Measurements from ENCODE around the gene PLCB1.
"Not testable (repeated sequence)": the region's sequence is repeated elsewhere in the genome, so short reads cannot be mapped to it uniquely, and the experiment has no call there.

PLCB1 gene

DNA sequence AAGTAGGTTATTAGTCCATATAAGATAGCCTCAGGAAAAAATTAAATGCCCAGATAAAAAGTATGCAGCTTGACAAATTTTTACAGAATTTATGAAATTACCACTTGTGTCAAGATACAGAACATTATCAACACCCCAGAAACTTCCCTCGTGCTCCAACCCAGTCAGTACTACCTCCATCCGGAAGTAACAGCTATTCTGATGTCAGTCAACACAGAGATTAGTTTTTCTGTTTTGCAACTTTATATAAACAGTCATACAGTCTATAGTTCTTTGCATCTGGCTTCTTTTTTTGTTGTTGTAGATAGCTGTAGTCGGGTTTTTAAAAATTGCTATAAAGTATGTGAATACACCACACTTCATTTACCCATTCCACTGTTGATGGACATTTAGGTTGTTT is 721.1 kb downstream of the PLCB1 start:
- not testable (repeated sequence) for DNase-seq (ENCODE audit: extremely low read depth in 1 of 2, low read depth in 1 of 2)

DNA sequence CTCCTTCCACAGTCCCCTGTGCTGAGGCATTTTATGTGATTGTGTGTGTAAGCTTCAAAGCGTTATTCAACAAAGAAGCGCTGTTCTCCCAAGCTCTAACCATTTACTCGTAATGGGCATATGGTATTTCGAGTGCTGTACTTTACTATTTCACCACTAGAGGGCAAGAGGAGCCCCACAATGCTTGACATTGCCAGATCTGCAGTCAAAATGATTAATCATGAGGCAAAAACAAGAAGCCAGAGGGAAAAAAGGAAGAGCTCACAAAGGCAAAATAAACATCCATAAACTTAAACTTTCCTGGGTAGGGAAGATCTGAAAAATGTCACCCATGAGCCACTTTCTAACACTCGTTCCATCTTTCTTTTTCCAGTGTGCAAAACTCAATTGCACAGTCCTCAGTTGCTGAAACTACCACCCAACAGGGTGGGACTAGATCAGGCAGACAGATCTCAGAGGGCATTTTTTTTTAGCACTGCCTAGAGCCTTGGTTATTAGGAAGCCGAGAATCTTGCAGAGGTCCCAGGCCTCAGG is 721.8 kb downstream of the PLCB1 start:
- no peak for DNase-seq (ENCODE audit: extremely low read depth in 1 of 2, low read depth in 1 of 2)

DNA sequence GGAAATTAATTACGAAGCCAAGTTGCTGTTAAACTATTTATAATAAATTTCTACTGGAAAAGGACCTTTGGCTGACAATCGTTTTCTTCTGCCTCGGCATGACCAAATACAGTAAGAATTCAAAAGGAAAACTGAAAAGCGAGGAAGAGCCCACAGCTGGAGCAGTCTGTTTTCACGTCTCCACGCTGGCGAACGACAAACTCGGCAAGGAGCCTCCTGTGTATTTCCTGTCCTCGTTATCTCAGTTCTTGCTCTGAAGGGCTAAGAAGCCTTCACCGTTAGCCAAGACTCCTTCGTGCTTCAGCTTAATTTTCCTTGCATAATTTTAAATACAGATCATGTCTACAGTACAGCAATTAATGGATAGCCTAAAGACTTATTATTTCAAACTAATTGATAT is 722.5 kb downstream of the PLCB1 start:
- no peak for DNase-seq (ENCODE audit: extremely low read depth in 1 of 2, low read depth in 1 of 2)

DNA sequence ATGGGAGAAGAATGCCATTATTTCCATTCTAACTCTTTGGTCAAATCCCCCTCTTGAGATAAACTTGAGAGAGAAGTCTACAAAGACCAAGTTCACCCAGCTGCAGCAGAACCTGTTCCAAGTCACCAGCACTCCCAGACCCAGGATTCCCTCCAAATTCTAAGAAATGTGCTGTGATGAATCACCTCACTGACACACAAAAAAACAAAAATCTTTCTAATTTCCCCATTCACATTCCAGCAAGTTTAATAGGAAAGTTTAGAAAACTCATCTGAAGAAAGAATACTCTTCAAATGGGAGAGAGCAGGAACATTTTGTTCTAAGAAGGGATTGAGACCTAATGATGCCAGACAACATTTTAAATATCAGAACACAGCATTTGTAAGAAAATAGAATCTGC is 723.2 kb downstream of the PLCB1 start:
- DNase-seq (ENCODE audit: extremely low read depth in 1 of 2, low read depth in 1 of 2) = no peak

DNA sequence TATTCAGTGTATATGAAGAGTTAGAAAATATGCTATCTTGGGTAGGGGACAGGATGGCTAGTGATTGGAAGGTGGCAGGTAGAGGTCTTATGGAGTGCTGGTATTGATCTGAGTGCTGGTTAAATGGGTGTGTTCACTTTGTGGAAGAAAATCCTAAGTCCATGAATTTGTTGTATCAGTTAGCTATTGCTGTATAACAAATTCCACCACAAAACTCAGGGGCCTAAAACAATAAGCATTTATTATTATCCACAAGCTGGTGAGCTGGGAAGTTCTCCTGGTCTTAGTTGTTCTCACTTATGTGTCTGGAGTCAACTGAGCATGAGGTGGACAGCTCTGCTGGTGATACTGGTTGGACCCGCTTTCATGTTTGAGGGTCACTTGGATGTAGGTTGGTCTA is 724.6 kb downstream of the PLCB1 start:
- DNase-seq (ENCODE audit: extremely low read depth in 1 of 2, low read depth in 1 of 2) = no peak

DNA sequence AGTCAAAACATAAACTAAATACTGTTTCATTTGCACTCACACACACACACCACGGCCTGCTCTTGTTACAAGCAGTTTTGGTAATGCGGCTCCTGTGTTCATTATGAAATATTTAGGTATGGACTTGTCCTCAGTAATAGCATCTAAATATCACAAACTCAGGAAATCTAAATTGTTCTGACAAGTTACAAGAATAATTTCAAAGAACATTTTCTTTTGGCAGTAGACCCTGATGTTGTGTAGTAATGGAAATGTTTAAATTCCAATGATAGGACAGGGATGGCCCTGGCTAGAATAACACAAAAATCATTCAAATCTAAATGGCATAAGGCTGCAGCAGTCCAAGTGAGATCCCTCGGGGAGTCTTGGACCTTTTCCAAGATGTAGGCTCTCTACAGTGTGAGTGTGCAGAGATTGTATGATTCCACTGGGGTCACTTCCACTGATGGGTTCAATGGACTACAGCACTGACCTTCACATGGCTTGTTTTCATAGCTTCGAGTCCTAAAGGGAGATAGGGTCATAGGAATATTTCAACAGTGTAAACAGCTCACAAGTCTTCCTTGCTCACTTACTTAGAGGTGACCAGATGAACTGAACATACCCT is 726.2 kb downstream of the PLCB1 start:
- DNase-seq (ENCODE audit: extremely low read depth in 1 of 2, low read depth in 1 of 2) = no peak

DNA sequence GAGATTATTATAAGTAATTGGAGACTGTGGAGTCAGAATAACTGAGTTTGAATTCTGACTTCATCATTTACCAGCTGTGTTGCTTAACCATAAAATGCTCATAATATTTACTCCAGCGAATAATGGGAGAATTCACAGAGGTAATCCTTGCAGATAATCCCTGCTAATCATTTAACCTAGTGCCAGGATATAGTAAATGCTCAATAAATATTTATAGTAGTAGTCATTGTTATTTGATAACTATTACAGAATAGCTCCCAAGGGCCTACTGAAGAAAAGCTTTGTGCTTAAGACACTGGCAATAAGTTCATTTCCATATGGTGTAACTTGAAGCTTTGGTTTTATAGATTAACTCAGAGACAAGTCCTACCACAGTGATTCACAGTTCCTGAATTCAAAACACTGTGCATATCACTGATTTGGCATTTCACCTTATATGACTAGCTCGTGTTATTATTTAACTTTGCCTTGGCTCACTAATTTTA is 728.0 kb downstream of the PLCB1 start:
- no peak for DNase-seq (ENCODE audit: extremely low read depth in 1 of 2, low read depth in 1 of 2)

DNA sequence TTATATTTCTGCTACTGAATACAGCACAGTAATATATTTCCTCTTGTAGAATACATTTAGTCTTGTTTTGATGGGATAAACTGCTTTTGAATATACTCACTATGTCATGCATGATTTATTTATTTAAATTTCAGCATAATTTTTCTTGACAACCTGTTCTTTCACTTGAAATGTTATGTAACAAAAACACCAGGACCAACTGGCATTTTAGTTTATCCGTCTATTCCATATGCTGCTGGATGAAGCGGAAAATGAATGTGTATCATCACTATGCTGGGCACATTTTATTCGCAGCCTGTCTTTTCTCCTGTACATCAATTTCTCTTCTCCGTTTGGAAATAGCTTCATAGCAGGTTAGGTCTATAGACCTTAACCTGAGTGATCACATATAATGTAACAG is 730.0 kb downstream of the PLCB1 start:
- no peak for DNase-seq (ENCODE audit: extremely low read depth in 1 of 2, low read depth in 1 of 2)

DNA sequence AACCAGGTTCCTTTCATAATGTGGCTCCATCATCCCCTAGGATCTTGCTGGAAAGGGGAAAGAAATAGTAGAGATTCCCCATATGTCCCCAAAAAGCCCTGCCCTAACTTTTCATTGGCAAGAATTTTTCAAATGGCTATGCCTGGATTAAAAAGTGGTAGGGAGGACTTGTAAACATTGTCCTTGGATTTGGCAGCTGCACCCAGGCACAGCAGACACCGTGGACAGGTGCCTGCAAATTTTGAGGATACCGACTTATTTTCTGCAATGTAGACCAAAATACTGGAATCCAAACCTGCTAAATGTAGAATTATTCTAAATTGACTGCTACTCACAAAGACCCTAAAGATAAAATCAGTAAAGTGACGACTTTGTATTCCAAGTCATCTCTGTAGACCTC is 733.6 kb downstream of the PLCB1 start:
- no peak for DNase-seq (ENCODE audit: extremely low read depth in 1 of 2, low read depth in 1 of 2)

DNA sequence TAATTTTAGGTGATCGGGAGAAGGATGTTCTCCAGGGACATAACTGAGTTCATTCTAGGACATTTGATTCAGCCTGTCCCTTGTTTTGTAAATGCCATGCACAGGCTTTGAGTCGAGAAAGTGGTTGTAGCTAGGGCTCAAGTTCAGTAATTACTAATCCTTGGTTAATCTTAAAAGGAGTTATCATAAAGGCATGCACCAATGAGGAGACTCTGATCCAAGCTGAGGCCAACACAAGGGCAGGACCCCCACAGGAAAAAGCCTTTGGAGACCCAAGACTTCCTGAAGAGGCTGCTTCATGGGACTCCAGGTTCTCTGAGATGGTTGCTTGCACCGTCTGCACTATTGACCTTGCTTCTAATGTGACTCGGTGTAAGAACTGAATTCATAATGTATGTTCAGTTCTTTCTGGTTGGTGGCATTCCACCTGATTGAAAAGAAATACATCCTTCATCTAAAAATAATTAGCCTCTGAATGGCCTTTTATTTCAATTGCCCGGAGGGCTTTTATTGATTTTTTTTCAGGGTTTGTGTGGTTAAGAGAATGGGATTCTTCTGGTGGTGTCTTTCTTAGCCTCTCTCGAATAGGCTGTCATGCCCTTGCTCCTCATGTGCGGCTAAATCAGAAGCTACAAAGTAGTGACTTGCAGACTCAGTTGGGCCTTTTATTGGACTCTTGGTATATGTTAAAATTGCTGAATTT is 735.1 kb downstream of the PLCB1 start:
- DNase-seq (ENCODE audit: extremely low read depth in 1 of 2, low read depth in 1 of 2) = no peak

DNA sequence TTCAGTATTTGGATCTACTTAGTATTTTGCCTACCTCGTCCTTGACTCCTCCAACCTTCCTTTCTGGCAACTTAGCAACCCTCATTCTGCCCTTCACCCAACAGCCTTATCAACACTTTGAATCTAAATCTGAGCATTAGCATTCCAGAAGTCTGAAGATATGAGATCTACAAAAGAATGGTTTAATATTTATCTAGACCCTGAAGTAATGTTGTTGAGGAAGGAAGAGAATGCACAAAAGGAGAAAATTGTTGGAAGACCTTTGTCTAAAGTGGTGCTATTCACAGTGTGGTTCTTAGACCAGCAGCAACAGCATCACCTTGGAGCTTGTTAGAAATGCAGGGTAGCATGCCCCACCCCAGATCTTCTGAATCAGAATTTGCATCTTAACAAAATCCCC is 738.6 kb downstream of the PLCB1 start:
- no peak for DNase-seq (ENCODE audit: extremely low read depth in 1 of 2, low read depth in 1 of 2)

DNA sequence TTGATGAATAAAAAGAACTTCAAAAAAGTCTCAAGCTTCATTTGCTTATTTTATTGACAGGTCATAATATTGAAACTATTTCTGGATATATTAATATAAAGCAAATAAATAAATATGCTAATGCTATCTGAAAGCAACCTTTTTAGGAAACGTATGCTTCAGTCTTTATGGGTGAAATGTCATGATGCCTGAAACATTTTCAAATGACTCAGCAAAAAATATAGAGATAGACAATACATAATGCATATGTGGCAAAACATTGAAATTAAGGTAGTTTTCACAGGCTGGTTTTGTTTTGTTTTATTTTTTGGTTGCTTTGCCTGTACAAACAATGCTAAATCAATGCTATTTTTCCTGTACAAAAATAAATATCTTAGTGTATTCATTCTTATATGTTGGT is 742.4 kb downstream of the PLCB1 start:
- DNase-seq (ENCODE audit: extremely low read depth in 1 of 2, low read depth in 1 of 2) = no peak

DNA sequence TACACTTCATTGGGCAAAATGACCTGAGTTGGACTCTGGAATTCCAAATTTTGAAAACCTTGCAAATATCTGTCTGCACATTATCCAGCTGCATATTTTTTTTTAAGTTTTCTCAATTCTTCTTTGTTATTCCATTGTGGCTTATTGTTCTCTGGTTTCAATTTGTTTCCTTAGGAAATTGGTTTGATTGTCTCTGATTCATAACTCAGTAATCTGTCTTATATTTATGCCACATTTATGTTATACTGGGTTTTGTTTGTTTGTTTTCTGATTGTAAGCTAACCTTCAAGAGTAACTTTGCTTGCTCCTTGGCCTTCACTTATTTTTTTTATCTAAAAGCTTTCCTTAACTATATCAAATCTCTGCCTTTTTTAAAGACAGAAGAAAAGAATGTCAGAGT is 743.5 kb downstream of the PLCB1 start:
- no peak for DNase-seq (ENCODE audit: extremely low read depth in 1 of 2, low read depth in 1 of 2)

DNA sequence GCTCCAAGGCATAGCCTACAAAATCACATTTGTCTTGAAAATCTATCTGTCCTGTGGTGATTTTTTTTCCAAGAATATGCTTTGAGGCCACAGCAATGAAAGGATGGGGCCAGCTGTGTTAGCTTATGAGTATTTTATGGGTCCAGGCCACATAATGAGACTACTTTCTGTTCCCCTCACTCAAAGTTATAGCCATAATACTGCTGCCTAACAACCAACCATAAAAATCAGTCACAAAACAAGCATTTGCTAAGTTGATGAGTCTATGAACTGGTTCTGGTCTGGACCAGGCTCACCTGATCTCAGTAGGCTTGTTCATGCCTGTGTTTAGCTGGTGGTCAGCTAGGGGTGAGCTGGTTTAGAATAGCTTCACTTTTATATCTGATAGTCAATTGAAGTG is 744.3 kb downstream of the PLCB1 start:
- no peak for DNase-seq (ENCODE audit: extremely low read depth in 1 of 2, low read depth in 1 of 2)

DNA sequence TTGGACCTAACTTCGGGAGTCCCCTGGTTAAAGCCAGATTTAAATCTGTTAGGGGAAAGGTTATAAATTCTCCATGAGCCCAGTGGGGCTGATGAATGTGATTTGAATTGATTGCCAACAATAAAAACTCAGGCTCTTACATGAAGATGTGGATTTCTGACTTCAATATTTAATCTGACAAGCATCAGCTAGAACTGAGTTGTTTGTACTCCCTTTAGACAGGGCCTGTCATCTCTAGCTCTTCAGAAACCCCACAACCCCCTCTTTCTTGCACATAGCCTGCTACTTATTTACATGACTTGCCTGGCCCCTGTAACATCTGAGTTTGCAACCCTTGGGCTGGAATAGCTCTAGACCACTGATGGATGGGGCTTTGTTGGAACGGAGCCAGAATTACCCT is 745.2 kb downstream of the PLCB1 start:
- no peak for DNase-seq (ENCODE audit: extremely low read depth in 1 of 2, low read depth in 1 of 2)

DNA sequence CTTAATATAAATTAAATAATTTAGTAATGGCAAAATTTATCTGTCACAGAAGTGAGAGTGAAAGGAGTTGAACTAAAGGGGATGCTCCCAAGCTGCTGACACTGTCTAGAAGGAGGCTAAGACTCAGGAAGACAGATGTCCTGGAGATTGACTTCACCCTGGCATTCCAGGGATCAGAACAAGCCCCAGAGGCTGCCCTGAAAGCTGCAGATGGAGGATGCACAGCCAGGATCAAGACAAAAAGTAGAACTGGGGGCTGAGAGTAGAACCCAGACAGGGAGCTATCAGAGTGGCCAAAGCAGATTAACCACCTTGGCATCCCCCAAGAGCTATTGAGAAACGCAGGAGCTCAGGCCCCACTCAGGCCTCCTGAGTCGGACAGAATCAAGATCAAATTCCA is 747.6 kb downstream of the PLCB1 start:
- no peak for DNase-seq (ENCODE audit: extremely low read depth in 1 of 2, low read depth in 1 of 2)

DNA sequence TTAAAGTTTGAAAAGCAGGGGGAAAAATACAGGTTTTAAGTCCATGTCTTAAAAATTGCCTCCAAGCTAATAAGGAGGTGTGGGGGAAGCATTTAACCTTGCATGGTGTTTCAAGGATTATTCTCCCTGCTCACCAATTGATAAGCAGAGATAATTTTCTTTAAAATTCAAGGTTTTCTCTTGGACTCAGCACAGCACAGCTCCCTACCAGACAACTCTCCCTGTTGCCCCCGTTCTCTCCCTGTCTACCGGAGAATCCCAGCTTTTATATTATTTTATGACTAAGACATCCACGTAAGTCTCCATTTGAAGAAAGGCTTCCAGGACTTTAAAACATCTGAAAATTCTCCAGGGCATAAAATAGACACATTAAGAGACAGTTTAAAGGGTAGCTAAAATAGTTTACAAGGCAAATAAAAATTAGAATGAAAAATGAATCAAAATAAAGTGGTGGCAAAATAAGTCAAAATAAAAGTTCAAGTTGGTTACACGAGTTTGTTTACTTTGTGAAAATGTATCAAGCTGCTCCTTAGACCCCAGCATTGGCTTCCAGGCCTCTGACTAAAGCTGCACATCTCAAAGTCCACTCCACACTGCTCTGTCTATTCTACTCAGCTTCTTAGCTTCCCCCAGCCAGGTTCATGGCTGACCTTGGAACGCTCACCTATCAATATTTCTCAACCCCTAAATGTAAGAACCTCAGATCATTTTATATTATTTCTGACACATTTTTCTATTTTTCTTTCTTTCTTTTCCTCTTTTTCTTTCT is 748.2 kb downstream of the PLCB1 start:
- no peak for DNase-seq (ENCODE audit: extremely low read depth in 1 of 2, low read depth in 1 of 2)

DNA sequence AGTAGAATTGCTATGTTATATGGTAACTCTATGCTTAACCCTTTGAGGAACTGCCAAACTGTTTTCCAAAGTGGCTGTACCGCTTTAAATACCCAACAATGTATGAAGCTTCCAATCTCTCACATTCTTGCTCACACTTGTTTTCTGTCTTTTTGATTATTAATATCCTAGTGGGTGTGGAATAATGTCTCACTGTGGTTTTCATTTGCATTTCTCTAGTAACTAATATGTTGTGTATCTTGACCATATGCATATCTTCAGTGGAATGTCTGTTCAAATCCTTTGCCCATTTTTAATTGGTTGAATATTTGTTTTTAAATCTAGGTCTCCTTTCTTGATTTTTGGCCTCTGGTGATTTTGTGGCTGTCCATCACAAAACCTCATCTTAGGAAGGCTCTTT is 759.0 kb downstream of the PLCB1 start:
- DNase-seq (ENCODE audit: extremely low read depth in 1 of 2, low read depth in 1 of 2) = no peak

DNA sequence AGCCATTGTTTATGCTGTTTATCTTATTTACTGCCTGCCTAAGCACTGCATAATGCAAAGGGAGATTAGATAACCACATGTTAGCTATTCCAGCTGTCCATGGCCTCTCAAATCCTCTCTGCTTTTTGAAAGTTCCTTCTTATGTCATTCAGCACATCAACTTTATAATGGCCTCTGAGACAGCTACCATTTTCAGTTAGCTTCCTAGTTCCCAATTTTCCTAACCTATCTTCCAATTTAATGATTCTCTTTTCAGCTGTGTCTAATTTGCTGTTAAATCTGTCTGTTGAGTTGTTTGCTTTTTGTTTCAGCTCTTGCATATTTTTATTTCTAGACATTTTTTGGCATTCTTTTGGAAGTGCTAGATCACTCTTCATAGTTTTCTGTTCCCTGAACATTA is 763.4 kb downstream of the PLCB1 start:
- DNase-seq (ENCODE audit: extremely low read depth in 1 of 2, low read depth in 1 of 2) = no peak

DNA sequence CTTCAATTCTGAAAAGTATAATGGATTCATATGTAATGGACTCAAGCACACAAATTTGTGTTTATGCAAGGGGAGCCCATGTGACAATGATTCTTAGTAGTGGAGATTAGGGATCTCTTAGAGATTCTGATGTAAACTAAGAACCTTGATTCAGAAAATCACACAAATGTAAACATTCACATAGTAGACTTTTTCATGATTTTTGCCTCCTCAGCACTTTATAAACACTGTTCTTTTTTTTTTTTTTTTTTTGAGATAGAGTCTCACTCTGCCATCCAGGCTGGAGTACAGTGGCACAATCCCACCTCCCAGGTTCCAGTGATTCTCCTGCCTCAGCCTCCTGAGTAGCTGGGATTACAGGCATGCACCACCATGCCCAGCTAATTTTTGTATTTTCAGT is 766.8 kb downstream of the PLCB1 start:
- DNase-seq (ENCODE audit: extremely low read depth in 1 of 2, low read depth in 1 of 2) = no peak

DNA sequence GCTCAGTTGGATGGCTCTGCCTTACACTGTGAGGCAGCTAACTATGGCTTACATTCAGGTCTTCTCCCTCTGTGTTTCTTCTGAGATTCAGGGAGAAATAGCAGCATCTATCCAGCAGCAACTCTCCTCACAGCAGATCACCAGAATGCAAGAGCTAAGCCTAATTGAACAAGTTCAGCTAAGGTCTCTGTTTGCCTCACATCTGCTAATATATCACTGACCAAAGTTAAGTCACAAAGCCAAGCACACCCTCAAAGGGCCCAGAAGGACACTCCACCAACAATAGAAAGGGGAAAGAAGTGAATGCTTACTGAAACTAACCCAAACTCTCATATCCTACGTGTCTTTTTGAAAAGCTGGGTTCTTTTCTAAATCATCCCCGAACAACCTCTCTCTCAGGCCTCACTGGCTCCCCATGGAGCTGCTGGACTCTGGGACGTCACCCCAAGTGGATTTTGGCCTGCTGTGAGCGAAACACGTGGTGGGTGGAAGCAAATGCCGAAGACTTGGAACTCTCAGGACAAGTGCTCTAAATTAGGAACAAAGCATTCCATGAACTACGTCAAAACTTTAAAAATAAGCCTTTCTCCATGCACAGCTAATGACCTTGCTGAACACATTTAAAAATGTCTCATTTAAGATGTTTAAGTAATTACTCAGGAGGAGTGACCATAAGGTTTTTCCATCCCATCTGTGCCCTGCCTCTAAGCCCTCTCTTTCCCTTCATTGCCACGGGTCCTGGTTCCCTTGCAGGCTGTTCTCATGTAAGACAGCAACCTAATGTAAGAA is 769.4 kb downstream of the PLCB1 start:
- no peak for DNase-seq (ENCODE audit: extremely low read depth in 1 of 2, low read depth in 1 of 2)

All from stimulated activated CD8-positive, alpha-beta memory T cell treated with anti-CD3 and anti-CD28 coated beads, Interleukin-7, amount 100 ng/mL, for 48 hours (primary cell).